ENCODE measurements around the gene RPTN.

The RPTN gene

DNA sequence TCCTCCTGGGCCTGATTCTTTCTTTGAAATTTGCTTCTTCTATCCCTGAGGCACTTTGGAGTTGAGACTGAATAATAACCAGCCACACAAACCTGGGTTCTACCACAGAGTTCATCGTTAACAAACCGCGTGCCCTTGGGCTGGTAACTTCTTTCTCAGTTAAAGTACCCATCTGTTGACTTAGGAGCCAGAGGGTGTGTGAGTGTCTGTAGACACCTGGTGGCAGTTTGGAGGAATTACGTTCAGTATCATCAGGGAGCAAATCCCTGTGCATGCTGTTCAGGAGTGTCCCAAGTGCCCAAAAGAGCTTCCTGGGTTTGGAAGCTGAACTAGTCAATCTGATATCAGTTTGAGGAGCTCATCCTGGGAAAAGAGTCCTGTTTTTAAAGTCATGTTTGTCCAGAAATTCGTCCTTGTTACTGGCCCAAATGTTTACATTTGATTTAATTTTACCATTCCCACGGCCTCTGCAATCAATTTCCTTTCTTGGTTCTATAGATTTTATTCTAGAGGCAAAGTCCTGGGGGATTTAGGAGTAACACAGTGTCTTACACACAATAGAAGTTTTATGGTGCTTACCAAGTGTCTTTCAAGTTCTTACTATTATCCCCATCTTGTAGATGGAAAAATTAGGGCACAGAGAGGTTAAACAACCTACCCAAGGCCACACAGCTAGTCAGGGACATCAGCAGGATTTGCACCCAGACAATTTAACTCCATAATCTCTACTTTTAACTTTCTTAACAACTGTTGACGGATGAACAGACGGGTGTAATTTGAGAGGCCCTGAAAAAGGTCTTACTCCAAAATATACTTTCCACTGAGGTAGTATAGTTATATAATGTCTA, 26.7 kb upstream of the RPTN start:
- H2AFZ ChIP-seq (ENCODE audit: low read depth, low read length, severe bottlenecking) = no peak overlapping the region
- no peaks in the 10 kb centered on the region for H3F3A ChIP-seq (ENCODE audit: insufficient read depth)
- H4K20me1 ChIP-seq (ENCODE audit: low read depth, low read length) = no peaks in the 10 kb centered on the region
- no peaks in the 10 kb centered on the region for H3K36me3 ChIP-seq (ENCODE audit: low read length)
- no peak overlapping the region for H3K4me2 ChIP-seq (ENCODE audit: low read depth, low read length, poor library complexity, severe bottlenecking)
- no peaks in the 10 kb centered on the region for H3K27me3 ChIP-seq (ENCODE audit: low read length)
- no peak overlapping the region for H3K4me3 ChIP-seq (ENCODE audit: insufficient read depth, low read length, poor library complexity, severe bottlenecking)
- no peaks in the 10 kb centered on the region for H3K79me2 ChIP-seq (ENCODE audit: insufficient read depth, low read length)
- H3K9me2 ChIP-seq (replicated peaks; ENCODE audit: insufficient read depth, low read length) = no peaks in the 10 kb centered on the region
- TF ChIP-seq, protein P1, sequence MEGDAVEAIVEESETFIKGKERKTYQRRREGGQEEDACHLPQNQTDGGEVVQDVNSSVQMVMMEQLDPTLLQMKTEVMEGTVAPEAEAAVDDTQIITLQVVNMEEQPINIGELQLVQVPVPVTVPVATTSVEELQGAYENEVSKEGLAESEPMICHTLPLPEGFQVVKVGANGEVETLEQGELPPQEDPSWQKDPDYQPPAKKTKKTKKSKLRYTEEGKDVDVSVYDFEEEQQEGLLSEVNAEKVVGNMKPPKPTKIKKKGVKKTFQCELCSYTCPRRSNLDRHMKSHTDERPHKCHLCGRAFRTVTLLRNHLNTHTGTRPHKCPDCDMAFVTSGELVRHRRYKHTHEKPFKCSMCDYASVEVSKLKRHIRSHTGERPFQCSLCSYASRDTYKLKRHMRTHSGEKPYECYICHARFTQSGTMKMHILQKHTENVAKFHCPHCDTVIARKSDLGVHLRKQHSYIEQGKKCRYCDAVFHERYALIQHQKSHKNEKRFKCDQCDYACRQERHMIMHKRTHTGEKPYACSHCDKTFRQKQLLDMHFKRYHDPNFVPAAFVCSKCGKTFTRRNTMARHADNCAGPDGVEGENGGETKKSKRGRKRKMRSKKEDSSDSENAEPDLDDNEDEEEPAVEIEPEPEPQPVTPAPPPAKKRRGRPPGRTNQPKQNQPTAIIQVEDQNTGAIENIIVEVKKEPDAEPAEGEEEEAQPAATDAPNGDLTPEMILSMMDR (IDR thresholded peaks at IDR 0.05; ENCODE audit: insufficient read depth, low read length, poor library complexity, severe bottlenecking) = peak; percentile 30
- TF ChIP-seq EZH2phosphoT487 (conservative IDR thresholded peaks at IDR 0.05; ENCODE audit: low read length) = no peak
- no peaks in the 10 kb centered on the region for H3K9me3 ChIP-seq (ENCODE audit: insufficient read depth, low read length)
- no peak overlapping the region for H3K9ac ChIP-seq (ENCODE audit: low read length)
- H3K27ac ChIP-seq (ENCODE audit: low read depth, low read length) = no peak overlapping the region

DNA sequence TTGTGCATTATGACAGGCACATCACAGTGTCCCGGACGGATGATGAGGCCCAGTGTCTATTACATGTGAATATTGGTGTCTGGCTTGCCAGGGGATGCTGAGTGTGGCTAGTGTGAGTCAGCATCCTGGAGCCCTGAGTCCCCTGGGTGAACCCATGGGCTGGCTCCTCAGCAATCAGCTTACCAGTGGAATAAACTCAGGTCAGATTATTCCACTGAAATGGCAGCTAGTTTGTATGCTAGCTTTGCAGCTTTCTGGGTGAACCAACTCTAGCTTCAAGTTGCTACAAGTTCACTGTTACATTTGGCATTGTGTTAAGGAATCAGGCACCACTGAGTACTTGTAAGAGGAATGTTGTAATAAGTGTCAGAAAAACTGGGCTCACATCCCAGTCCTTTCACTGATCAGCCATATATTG, 23.9 kb upstream of the RPTN start:
- Histone ChIP-seq H3K4me3 (ENCODE audit: insufficient read depth, low read length, poor library complexity, severe bottlenecking) (no peak overlapping the region), H3F3A (ENCODE audit: insufficient read depth) (no peaks in the 10 kb centered on the region), H3K79me2 (ENCODE audit: insufficient read depth, low read length) (no peaks in the 10 kb centered on the region), H3K9me2 (replicated peaks; ENCODE audit: insufficient read depth, low read length) (no peaks in the 10 kb centered on the region), H3K4me2 (ENCODE audit: low read depth, low read length, poor library complexity, severe bottlenecking) (no peak overlapping the region), H3K27me3 (ENCODE audit: low read length) (no peaks in the 10 kb centered on the region), H2AFZ (ENCODE audit: low read depth, low read length, severe bottlenecking) (no peak overlapping the region), H3K9me3 (ENCODE audit: insufficient read depth, low read length) (no peaks in the 10 kb centered on the region), H3K27ac (ENCODE audit: low read depth, low read length) (no peak overlapping the region), H4K20me1 (ENCODE audit: low read depth, low read length) (no peaks in the 10 kb centered on the region), H3K36me3 (ENCODE audit: low read length) (no peaks in the 10 kb centered on the region), H3K9ac (ENCODE audit: low read length) (no peak overlapping the region)
- TF ChIP-seq EZH2phosphoT487 (conservative IDR thresholded peaks at IDR 0.05; ENCODE audit: low read length) = no peak
- TF ChIP-seq, protein P1 (IDR thresholded peaks at IDR 0.05; ENCODE audit: insufficient read depth, low read length, poor library complexity, severe bottlenecking) = no peak

DNA sequence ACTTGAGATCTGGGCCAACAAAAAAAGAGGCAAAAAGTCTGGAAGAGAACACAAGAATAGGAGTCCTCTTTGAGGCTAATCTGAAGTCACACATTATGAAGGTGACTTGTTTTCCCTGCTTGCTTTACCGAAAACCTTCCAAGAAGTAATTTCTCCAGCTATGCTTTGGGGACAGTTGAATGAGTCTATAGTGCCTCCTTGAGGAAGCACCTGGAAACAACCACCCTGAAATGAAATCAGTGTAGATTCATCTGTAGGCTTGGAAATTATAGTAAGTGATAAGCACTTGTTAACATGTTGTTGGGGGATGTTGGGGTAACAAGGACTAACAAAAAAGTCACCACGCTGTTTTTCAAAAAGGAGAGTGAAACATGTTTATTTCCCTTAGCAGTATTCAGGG, 23.4 kb upstream of the RPTN start:
- Histone ChIP-seq H2AFZ (ENCODE audit: low read depth, low read length, severe bottlenecking) (no peak overlapping the region), H3K27me3 (ENCODE audit: low read length) (no peaks in the 10 kb centered on the region), H3F3A (ENCODE audit: insufficient read depth) (no peaks in the 10 kb centered on the region), H3K9me2 (replicated peaks; ENCODE audit: insufficient read depth, low read length) (no peaks in the 10 kb centered on the region), H3K9me3 (ENCODE audit: insufficient read depth, low read length) (no peaks in the 10 kb centered on the region), H3K4me2 (ENCODE audit: low read depth, low read length, poor library complexity, severe bottlenecking) (no peak overlapping the region), H3K9ac (ENCODE audit: low read length) (no peak overlapping the region), H3K36me3 (ENCODE audit: low read length) (no peaks in the 10 kb centered on the region), H3K4me3 (ENCODE audit: insufficient read depth, low read length, poor library complexity, severe bottlenecking) (no peak overlapping the region), H3K79me2 (ENCODE audit: insufficient read depth, low read length) (no peaks in the 10 kb centered on the region), H4K20me1 (ENCODE audit: low read depth, low read length) (no peaks in the 10 kb centered on the region), H3K27ac (ENCODE audit: low read depth, low read length) (no peak overlapping the region)
- TF ChIP-seq, protein P1 (IDR thresholded peaks at IDR 0.05; ENCODE audit: insufficient read depth, low read length, poor library complexity, severe bottlenecking) = peak; percentile 17
- TF ChIP-seq EZH2phosphoT487 (conservative IDR thresholded peaks at IDR 0.05; ENCODE audit: low read length) = no peak

Measured in SU-DHL-6 (cell line).